GM12878 (cell line): ENCODE data around the gene PLEKHA6.

Experiments used
- ATF7 ChIP-seq: fragments of 450-650 bp; IDR thresholded peaks from 2 replicates; pipeline ENCODE4 v1.6.1; 2016; ENCODE audit warnings: low read depth, mild to moderate bottlenecking
- CEBPB ChIP-seq, 2 experiments: fragments of 150-350 bp in 1 of 2; IDR thresholded peaks; 2 replicates each; pipeline ENCODE4 v1.6.1; 2012 to 2014; ENCODE audit warnings: low read depth in 2 of 2, low read length in 2 of 2, borderline replicate concordance in 1 of 2, inconsistent platforms in 1 of 2
- EGR1 ChIP-seq, 2 experiments: IDR thresholded peaks; 1 replicate in 1 of 2; 2 replicates in 1 of 2; pipeline ENCODE4 v1.6.1; 2011 to 2012; ENCODE audit warnings: low read depth in 2 of 2, low read length in 2 of 2, borderline replicate concordance in 1 of 2, mild to moderate bottlenecking in 1 of 2, moderate library complexity in 1 of 2
- FOS ChIP-seq: IDR thresholded peaks from 3 replicates; pipeline ENCODE4 v1.6.1; 2011; ENCODE audit warnings: borderline replicate concordance; ENCODE audit not compliant: insufficient read length; ENCODE audit errors: extremely low read depth
- RBBP5 ChIP-seq: fragments of 200-600 bp; sonication (generic); conservative IDR thresholded peaks from 2 replicates; pipeline ENCODE4 v1.6.1; 2016
- SIN3A ChIP-seq: IDR thresholded peaks from 2 replicates; pipeline ENCODE4 v1.6.1; 2012; ENCODE audit warnings: low read depth, low read length, improper control_type of control experiment
- TAF1 ChIP-seq: IDR thresholded peaks from 2 replicates; pipeline ENCODE4 v1.6.1; 2011; ENCODE audit warnings: mild to moderate bottlenecking, low read depth, low read length, borderline replicate concordance
- TCF7 ChIP-seq: IDR thresholded peaks from 2 replicates; pipeline ENCODE4 v1.6.1; 2014; ENCODE audit warnings: antibody characterized with exemption, borderline replicate concordance
- ZBED1 ChIP-seq: IDR thresholded peaks from 2 replicates; pipeline ENCODE4 v1.6.1; 2016; ENCODE audit warnings: borderline replicate concordance
- ZSCAN29 ChIP-seq: fragments of 450-650 bp; IDR thresholded peaks from 2 replicates; pipeline ENCODE4 v1.6.1; 2017; ENCODE audit warnings: mild to moderate bottlenecking, moderate library complexity
- TF ChIP-seq, protein P1 (sequence below): fragments of 150-350 bp; IDR thresholded peaks from 2 replicates; pipeline ENCODE4 v1.6.1; 2016; ENCODE audit warnings: low read depth, low read length
- TF ChIP-seq, protein P2 (sequence below), 3 experiments: IDR thresholded peaks in 2 of 3; conservative IDR thresholded peaks in 1 of 3; 2 replicates each; pipeline ENCODE4 v1.5.1; 2011; ENCODE audit warnings: low read depth in 3 of 3, low read length in 3 of 3, mild to moderate bottlenecking in 3 of 3, control low read depth in 2 of 3, moderate library complexity in 2 of 3, inconsistent platforms in 1 of 3, mixed read lengths in 1 of 3; ENCODE audit not compliant: control insufficient read depth in 2 of 3, insufficient read depth in 1 of 3; ENCODE audit errors: extremely low read depth in 1 of 3

DNA sequence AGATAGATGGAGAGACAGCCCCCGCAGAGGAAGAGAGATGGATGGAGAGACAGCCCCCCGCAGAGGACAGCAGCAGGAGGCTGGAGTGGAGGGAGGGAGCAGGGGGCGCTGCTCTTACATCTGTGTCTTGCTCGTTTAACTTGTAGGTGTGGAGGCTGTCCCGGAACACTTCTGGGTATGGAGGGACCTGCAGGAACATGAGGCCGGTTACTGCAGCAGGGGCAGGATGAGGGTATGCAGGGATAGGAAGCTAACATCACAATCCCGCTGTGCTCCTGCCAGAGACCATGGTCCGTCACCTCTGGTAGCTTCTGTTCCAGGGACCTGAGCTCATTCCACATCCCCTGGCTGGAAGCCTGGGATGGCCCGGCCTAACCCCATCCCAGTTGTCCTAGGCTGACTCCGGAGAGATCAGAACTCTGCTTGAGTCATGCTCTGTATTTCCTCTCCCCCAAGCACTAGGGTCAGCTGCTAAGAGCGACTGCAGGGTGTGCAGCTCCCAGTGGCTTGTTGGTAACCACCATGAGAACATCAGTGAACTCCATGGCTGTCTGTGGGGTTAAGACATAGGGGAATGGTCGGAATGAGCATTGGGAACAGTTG lies 109.2 kb downstream of the PLEKHA6 start:
- TF ChIP-seq EGR1 (IDR thresholded peaks at IDR 0.05; ENCODE audit: borderline replicate concordance in 1 of 2, low read depth in 2 of 2, low read length in 2 of 2) (no peak), TCF7 (no peak), ZSCAN29 (no peak), TAF1 (no peak), SIN3A (no peak), ZBED1 (no peak), FOS (no peak), RBBP5 (no peak), CEBPB (IDR thresholded peaks at IDR 0.05; ENCODE audit: borderline replicate concordance in 1 of 2, low read depth in 2 of 2, low read length in 2 of 2) (no peak), ATF7 (no peak)
- TF ChIP-seq, protein P1, sequence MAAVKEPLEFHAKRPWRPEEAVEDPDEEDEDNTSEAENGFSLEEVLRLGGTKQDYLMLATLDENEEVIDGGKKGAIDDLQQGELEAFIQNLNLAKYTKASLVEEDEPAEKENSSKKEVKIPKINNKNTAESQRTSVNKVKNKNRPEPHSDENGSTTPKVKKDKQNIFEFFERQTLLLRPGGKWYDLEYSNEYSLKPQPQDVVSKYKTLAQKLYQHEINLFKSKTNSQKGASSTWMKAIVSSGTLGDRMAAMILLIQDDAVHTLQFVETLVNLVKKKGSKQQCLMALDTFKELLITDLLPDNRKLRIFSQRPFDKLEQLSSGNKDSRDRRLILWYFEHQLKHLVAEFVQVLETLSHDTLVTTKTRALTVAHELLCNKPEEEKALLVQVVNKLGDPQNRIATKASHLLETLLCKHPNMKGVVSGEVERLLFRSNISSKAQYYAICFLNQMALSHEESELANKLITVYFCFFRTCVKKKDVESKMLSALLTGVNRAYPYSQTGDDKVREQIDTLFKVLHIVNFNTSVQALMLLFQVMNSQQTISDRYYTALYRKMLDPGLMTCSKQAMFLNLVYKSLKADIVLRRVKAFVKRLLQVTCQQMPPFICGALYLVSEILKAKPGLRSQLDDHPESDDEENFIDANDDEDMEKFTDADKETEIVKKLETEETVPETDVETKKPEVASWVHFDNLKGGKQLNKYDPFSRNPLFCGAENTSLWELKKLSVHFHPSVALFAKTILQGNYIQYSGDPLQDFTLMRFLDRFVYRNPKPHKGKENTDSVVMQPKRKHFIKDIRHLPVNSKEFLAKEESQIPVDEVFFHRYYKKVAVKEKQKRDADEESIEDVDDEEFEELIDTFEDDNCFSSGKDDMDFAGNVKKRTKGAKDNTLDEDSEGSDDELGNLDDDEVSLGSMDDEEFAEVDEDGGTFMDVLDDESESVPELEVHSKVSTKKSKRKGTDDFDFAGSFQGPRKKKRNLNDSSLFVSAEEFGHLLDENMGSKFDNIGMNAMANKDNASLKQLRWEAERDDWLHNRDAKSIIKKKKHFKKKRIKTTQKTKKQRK, result no peak
- TF ChIP-seq, protein P2, sequence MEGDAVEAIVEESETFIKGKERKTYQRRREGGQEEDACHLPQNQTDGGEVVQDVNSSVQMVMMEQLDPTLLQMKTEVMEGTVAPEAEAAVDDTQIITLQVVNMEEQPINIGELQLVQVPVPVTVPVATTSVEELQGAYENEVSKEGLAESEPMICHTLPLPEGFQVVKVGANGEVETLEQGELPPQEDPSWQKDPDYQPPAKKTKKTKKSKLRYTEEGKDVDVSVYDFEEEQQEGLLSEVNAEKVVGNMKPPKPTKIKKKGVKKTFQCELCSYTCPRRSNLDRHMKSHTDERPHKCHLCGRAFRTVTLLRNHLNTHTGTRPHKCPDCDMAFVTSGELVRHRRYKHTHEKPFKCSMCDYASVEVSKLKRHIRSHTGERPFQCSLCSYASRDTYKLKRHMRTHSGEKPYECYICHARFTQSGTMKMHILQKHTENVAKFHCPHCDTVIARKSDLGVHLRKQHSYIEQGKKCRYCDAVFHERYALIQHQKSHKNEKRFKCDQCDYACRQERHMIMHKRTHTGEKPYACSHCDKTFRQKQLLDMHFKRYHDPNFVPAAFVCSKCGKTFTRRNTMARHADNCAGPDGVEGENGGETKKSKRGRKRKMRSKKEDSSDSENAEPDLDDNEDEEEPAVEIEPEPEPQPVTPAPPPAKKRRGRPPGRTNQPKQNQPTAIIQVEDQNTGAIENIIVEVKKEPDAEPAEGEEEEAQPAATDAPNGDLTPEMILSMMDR (IDR thresholded peaks at IDR 0.05 in 2 of 3, conservative IDR thresholded peaks at IDR 0.05 in 1 of 3; ENCODE audit: control insufficient read depth in 2 of 3, extremely low read depth in 1 of 3, insufficient read depth in 1 of 3, low read depth in 3 of 3, low read length in 3 of 3), result no peak
